ENCODE data around the gene TMEM236.

The TMEM236 gene

DNA sequence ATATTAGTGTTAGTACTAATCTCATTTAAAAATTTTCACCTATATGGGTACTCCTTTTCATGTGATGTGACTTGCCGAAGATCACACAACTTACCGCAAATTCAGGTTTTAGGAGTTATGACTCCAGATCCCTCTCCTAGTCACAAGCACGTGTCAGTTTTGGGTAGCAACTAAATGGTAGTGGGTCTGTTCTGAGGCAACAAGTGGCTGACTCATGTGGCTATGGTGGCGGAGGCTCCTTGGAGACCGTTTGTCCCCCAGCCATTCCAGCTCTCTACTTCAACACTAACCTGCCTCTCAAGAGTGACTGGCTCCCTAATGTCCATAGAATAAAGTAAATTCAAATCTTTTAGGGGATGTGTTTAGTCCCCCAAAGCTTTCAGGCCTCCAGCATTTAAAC, 96.6 kb downstream of the TMEM236 start:
- H3K9me3 ChIP-seq (ENCODE audit: control insufficient read depth, low read length): no peaks in the 10 kb centered on the region
- H3K4me3 ChIP-seq (ENCODE audit: extremely low read depth, insufficient read depth, low read length, poor library complexity, severe bottlenecking): no peak overlapping the region
- 100% methylated on average over 1 of the region's 5 CpGs; no CpG with 5 or more reads in 1 of the 2 experiments for WGBS, 2 experiments (ENCODE audit: insufficient coverage in 2 of 2)
- H3K4me1 ChIP-seq (ENCODE audit: control insufficient read depth, insufficient read depth, low read length, poor library complexity, severe bottlenecking): peaks cover 13% of the 10 kb centered on the region
- no peak overlapping the region for H3K27ac ChIP-seq (ENCODE audit: low read depth, low read length, severe bottlenecking)
- no peaks in the 10 kb centered on the region for H3K36me3 ChIP-seq (ENCODE audit: control insufficient read depth, insufficient read depth, low read length)

Measured in mesodermal cell (in vitro differentiated cells).